WTC11 (cell line): Measurements from ENCODE around the gene COQ6. TPM values are rescaled to one million over a fixed set of nuclear protein-coding genes. Genes with fewer than 3 reads are reported as not detected.

ENCODE experiments used
- ATAC-seq: fragments of 200-7000 bp; cut with Tn5 transposase; 2 replicates; pipeline ENCODE4 v1.10.0; 2021; ENCODE audit warnings: mild to moderate bottlenecking, moderate library complexity
- CTCF ChIA-PET: fragments of 300-600 bp; sonication (Branson Sonifier 250); formaldehyde crosslinking; loops from one replicate; lab custom pipeline; 2021; ENCODE audit warnings: antibody characterized with exemption; lab: Charles Lee
- POLR2A ChIA-PET: fragments of 350-600 bp; sonication (Branson Sonifier 250); formaldehyde crosslinking; loops from one replicate; lab custom pipeline; 2021; ENCODE audit warnings: antibody characterized with exemption; lab: Charles Lee
- DNase-seq: peaks from one replicate; pipeline ENCODE4 v3.0.0; 2021; ENCODE audit warnings: low spot score
- H3K27ac Mint-ChIP-seq: 2 replicates; pipeline ENCODE4 v1.8.0; 2021; ENCODE audit warnings: mixed read lengths
- H3K27me3 Mint-ChIP-seq: 2 replicates; pipeline ENCODE4 v1.8.0; 2021; ENCODE audit warnings: low read depth, mild to moderate bottlenecking, moderate library complexity, mixed read lengths
- H3K36me3 Mint-ChIP-seq: 2 replicates; pipeline ENCODE4 v1.8.0; 2021; ENCODE audit warnings: mixed read lengths
- H3K4me1 Mint-ChIP-seq: 2 replicates; pipeline ENCODE4 v1.8.0; 2022; ENCODE audit warnings: mixed read lengths
- H3K4me3 Mint-ChIP-seq: 2 replicates; pipeline ENCODE4 v1.8.0; 2021; ENCODE audit warnings: mild to moderate bottlenecking, moderate library complexity, mixed read lengths
- H3K9me3 Mint-ChIP-seq: 2 replicates; pipeline ENCODE4 v1.8.0; 2021; ENCODE audit warnings: mixed read lengths
- ARID4B ChIP-seq: sonication (generic); formaldehyde crosslinking; IDR thresholded peaks from 2 replicates; pipeline ENCODE4 v1.8.0; 2023; ENCODE audit warnings: missing genetic modification reagents, mild to moderate bottlenecking, borderline replicate concordance
- E2F1 ChIP-seq: sonication (generic); formaldehyde crosslinking; IDR thresholded peaks from 2 replicates; pipeline ENCODE4 v1.8.0; 2022; ENCODE audit warnings: mild to moderate bottlenecking, missing genetic modification reagents
- ETV6 ChIP-seq: sonication (generic); formaldehyde crosslinking; IDR thresholded peaks from 2 replicates; pipeline ENCODE4 v1.8.1; 2022; ENCODE audit warnings: mild to moderate bottlenecking, missing genetic modification reagents
- FOXK1 ChIP-seq: sonication (generic); formaldehyde crosslinking; IDR thresholded peaks from 2 replicates; pipeline ENCODE4 v1.8.0; 2022; ENCODE audit warnings: mild to moderate bottlenecking, moderate library complexity, missing genetic modification reagents
- FOXP1 ChIP-seq: sonication (generic); formaldehyde crosslinking; IDR thresholded peaks from 2 replicates; pipeline ENCODE4 v1.8.0; 2022; ENCODE audit warnings: missing genetic modification reagents, mild to moderate bottlenecking, moderate library complexity, borderline replicate concordance
- IRF2 ChIP-seq: sonication (generic); formaldehyde crosslinking; IDR thresholded peaks from 2 replicates; pipeline ENCODE4 v1.8.0; 2022; ENCODE audit warnings: low read depth, missing genetic modification reagents, borderline replicate concordance
- JUN ChIP-seq: sonication (generic); formaldehyde crosslinking; IDR thresholded peaks from 2 replicates; pipeline ENCODE4 v1.8.0; 2023; ENCODE audit warnings: mild to moderate bottlenecking, missing genetic modification reagents
- NR3C1 ChIP-seq: sonication (generic); formaldehyde crosslinking; conservative IDR thresholded peaks from 2 replicates; pipeline ENCODE4 v1.8.1; 2023; ENCODE audit warnings: low read depth, mild to moderate bottlenecking, missing genetic modification reagents
- RORB ChIP-seq: fragments of 250-450 bp; sonication (Bioruptor Pico); IDR thresholded peaks from 2 replicates; pipeline ENCODE4 v1.9.0; 2021; ENCODE audit warnings: mild to moderate bottlenecking
- SMAD4 ChIP-seq: sonication (generic); formaldehyde crosslinking; IDR thresholded peaks from 2 replicates; pipeline ENCODE4 v1.8.0; 2022; ENCODE audit warnings: mild to moderate bottlenecking, missing genetic modification reagents
- SOX15 ChIP-seq: fragments of 250-450 bp; sonication (Bioruptor Pico); IDR thresholded peaks from 2 replicates; pipeline ENCODE4 v1.9.0; 2021; ENCODE audit warnings: mild to moderate bottlenecking
- TEAD1 ChIP-seq: sonication (generic); formaldehyde crosslinking; IDR thresholded peaks from 2 replicates; pipeline ENCODE4 v1.8.0; 2022; ENCODE audit warnings: mild to moderate bottlenecking, missing genetic modification reagents
- ZBTB21 ChIP-seq: sonication (generic); formaldehyde crosslinking; IDR thresholded peaks from 2 replicates; pipeline ENCODE4 v1.8.1; 2023; ENCODE audit warnings: mild to moderate bottlenecking, missing genetic modification reagents, borderline replicate concordance
- ZNF138 ChIP-seq: sonication (generic); formaldehyde crosslinking; conservative IDR thresholded peaks from 2 replicates; pipeline ENCODE4 v1.8.1; 2022; ENCODE audit warnings: mild to moderate bottlenecking, moderate library complexity, missing genetic modification reagents
- ZNF396 ChIP-seq: fragments of 250-450 bp; sonication (Bioruptor Pico); IDR thresholded peaks from 2 replicates; pipeline ENCODE4 v1.8.0; 2021; ENCODE audit warnings: mild to moderate bottlenecking, moderate library complexity, borderline replicate concordance
- ZNF416 ChIP-seq: fragments of 250-450 bp; sonication (Bioruptor Pico); IDR thresholded peaks from 2 replicates; pipeline ENCODE4 v1.9.0; 2021; ENCODE audit warnings: mild to moderate bottlenecking, inconsistent platforms
- ZNF423 ChIP-seq: fragments of 250-450 bp; sonication (Bioruptor Pico); IDR thresholded peaks from 2 replicates; pipeline ENCODE4 v2.1.2; 2022; ENCODE audit warnings: mild to moderate bottlenecking, moderate library complexity
- total RNA-seq: library from RNA; stranded (reverse); gene quantifications from 3 replicates; pipeline ENCODE4 v1.2.3, GENCODE V29; 2021
- TF ChIP-seq, protein P1 (sequence below): fragments of 250-450 bp; sonication (Bioruptor Pico); IDR thresholded peaks from 2 replicates; pipeline ENCODE4 v1.9.0; 2021; ENCODE audit warnings: mild to moderate bottlenecking, borderline replicate concordance
- TF ChIP-seq, protein P2 (sequence below): sonication (generic); formaldehyde crosslinking; IDR thresholded peaks from 2 replicates; pipeline ENCODE4 v1.8.1; 2023; ENCODE audit warnings: mild to moderate bottlenecking, missing genetic modification reagents, borderline replicate concordance
- TF ChIP-seq, protein P3 (sequence below): sonication (generic); formaldehyde crosslinking; IDR thresholded peaks from 2 replicates; pipeline ENCODE4 v1.8.1; 2023; ENCODE audit warnings: mild to moderate bottlenecking, missing genetic modification reagents
- TF ChIP-seq, protein P4 (sequence below): sonication (generic); formaldehyde crosslinking; IDR thresholded peaks from 2 replicates; pipeline ENCODE4 v1.8.1; 2022; ENCODE audit warnings: missing genetic modification reagents, borderline replicate concordance

Gene COQ6
- total RNA-seq, 1 experiment from 2014 or later = 10.4 TPM

DNA sequence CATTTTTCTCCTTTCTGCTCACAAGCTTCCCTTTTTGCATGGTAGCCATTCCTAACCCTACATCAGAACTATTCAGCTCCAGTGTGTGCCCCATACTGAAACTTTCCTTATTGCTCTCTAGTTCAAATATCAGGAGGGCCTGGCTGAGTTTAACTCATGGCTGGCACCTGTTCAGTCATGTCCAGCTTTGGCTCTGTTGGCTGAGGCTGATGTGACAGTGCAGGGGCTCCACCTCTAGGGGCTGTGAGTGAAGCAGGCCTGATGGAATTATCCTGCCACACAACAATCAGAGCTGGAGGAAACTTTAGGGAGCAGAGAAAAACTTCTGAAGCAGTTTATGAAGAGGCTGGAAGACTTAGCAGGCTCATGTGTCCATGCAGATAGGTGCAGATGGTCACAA is 8.5 kb downstream of the COQ6 start (continued):
- TF ChIP-seq ARID4B (CRISPR knock-in tag) (no peak), NR3C1 (CRISPR knock-in tag) (no peak), JUN (CRISPR knock-in tag) (no peak), SMAD4 (CRISPR knock-in tag) (no peak)

GRCh38 chr14:73961192-73961591 is 11.1 kb downstream of the COQ6 start:
- ATAC-seq (no peak), DNase-seq (no peak)
- POLR2A ChIA-PET = interaction anchor here (0.6 kb wide), 1 partner anchor 38 kb away, joined by 5 read pairs; no protein-coding TSS in a partner anchor
- Mint-ChIP-seq H3K27ac (no peak overlapping the region), H3K4me1 (no peaks in the 10 kb centered on the region), H3K27me3 (no peaks in the 10 kb centered on the region), H3K9me3 (no peaks in the 10 kb centered on the region), H3K4me3 (no peak overlapping the region), H3K36me3 (peaks cover 22% of the 10 kb centered on the region)
- CTCF ChIA-PET = no interaction called here
- TF ChIP-seq E2F1 (no peak), FOXP1 (CRISPR knock-in tag) (no peak), ETV6 (no peak), IRF2 (CRISPR knock-in tag) (no peak), RORB (CRISPR knock-in tag) (no peak), ZNF396 (CRISPR knock-in tag) (no peak), ZBTB21 (CRISPR knock-in tag) (no peak), ZNF416 (CRISPR knock-in tag) (no peak), ZNF423 (no peak), SMAD4 (CRISPR knock-in tag) (no peak), TEAD1 (CRISPR knock-in tag) (no peak), FOXK1 (CRISPR knock-in tag) (no peak), ZNF138 (CRISPR knock-in tag) (no peak), SOX15 (CRISPR knock-in tag) (no peak)
- TF ChIP-seq, protein P1, sequence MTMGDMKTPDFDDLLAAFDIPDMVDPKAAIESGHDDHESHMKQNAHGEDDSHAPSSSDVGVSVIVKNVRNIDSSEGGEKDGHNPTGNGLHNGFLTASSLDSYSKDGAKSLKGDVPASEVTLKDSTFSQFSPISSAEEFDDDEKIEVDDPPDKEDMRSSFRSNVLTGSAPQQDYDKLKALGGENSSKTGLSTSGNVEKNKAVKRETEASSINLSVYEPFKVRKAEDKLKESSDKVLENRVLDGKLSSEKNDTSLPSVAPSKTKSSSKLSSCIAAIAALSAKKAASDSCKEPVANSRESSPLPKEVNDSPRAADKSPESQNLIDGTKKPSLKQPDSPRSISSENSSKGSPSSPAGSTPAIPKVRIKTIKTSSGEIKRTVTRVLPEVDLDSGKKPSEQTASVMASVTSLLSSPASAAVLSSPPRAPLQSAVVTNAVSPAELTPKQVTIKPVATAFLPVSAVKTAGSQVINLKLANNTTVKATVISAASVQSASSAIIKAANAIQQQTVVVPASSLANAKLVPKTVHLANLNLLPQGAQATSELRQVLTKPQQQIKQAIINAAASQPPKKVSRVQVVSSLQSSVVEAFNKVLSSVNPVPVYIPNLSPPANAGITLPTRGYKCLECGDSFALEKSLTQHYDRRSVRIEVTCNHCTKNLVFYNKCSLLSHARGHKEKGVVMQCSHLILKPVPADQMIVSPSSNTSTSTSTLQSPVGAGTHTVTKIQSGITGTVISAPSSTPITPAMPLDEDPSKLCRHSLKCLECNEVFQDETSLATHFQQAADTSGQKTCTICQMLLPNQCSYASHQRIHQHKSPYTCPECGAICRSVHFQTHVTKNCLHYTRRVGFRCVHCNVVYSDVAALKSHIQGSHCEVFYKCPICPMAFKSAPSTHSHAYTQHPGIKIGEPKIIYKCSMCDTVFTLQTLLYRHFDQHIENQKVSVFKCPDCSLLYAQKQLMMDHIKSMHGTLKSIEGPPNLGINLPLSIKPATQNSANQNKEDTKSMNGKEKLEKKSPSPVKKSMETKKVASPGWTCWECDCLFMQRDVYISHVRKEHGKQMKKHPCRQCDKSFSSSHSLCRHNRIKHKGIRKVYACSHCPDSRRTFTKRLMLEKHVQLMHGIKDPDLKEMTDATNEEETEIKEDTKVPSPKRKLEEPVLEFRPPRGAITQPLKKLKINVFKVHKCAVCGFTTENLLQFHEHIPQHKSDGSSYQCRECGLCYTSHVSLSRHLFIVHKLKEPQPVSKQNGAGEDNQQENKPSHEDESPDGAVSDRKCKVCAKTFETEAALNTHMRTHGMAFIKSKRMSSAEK (CRISPR knock-in tag) = no peak
- TF ChIP-seq, protein P2, sequence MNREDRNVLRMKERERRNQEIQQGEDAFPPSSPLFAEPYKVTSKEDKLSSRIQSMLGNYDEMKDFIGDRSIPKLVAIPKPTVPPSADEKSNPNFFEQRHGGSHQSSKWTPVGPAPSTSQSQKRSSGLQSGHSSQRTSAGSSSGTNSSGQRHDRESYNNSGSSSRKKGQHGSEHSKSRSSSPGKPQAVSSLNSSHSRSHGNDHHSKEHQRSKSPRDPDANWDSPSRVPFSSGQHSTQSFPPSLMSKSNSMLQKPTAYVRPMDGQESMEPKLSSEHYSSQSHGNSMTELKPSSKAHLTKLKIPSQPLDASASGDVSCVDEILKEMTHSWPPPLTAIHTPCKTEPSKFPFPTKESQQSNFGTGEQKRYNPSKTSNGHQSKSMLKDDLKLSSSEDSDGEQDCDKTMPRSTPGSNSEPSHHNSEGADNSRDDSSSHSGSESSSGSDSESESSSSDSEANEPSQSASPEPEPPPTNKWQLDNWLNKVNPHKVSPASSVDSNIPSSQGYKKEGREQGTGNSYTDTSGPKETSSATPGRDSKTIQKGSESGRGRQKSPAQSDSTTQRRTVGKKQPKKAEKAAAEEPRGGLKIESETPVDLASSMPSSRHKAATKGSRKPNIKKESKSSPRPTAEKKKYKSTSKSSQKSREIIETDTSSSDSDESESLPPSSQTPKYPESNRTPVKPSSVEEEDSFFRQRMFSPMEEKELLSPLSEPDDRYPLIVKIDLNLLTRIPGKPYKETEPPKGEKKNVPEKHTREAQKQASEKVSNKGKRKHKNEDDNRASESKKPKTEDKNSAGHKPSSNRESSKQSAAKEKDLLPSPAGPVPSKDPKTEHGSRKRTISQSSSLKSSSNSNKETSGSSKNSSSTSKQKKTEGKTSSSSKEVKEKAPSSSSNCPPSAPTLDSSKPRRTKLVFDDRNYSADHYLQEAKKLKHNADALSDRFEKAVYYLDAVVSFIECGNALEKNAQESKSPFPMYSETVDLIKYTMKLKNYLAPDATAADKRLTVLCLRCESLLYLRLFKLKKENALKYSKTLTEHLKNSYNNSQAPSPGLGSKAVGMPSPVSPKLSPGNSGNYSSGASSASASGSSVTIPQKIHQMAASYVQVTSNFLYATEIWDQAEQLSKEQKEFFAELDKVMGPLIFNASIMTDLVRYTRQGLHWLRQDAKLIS (CRISPR knock-in tag) = no peak
- TF ChIP-seq, protein P3, sequence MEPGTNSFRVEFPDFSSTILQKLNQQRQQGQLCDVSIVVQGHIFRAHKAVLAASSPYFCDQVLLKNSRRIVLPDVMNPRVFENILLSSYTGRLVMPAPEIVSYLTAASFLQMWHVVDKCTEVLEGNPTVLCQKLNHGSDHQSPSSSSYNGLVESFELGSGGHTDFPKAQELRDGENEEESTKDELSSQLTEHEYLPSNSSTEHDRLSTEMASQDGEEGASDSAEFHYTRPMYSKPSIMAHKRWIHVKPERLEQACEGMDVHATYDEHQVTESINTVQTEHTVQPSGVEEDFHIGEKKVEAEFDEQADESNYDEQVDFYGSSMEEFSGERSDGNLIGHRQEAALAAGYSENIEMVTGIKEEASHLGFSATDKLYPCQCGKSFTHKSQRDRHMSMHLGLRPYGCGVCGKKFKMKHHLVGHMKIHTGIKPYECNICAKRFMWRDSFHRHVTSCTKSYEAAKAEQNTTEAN = no peak
- TF ChIP-seq, protein P4, sequence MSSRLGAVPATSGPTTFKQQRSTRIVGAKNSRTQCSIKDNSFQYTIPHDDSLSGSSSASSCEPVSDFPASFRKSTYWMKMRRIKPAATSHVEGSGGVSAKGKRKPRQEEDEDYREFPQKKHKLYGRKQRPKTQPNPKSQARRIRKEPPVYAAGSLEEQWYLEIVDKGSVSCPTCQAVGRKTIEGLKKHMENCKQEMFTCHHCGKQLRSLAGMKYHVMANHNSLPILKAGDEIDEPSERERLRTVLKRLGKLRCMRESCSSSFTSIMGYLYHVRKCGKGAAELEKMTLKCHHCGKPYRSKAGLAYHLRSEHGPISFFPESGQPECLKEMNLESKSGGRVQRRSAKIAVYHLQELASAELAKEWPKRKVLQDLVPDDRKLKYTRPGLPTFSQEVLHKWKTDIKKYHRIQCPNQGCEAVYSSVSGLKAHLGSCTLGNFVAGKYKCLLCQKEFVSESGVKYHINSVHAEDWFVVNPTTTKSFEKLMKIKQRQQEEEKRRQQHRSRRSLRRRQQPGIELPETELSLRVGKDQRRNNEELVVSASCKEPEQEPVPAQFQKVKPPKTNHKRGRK (CRISPR knock-in tag) = no peak
